ENCODE measurements around the gene TBC1D5.
"Not testable (repeated sequence)": the region's sequence is repeated elsewhere in the genome, so short reads cannot be mapped to it uniquely, and the experiment has no call there.

DNA sequence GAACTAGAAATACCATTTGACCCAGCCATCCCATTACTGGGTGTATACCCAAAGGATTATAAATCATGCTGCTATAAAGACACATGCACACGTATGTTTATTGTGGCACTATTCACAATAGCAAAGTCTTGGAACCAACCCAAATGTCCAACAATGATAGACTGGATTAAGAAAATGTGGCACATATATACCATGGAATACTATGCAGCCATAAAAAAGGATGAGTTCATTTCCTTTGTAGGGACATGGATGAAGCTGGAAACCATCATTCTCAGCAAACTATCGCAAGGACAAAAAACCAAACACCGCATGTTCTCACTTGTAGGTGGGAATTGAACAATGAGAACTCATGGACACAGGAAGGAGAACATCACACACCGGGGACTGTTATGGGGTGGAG, 210.0 kb downstream of the TBC1D5 start:
- not testable (repeated sequence) for TF ChIP-seq GATA3 (IDR thresholded peaks at IDR 0.05; ENCODE audit: borderline replicate concordance); BHLHE40 (IDR thresholded peaks at IDR 0.05; ENCODE audit: low read depth, low read length)
- TF ChIP-seq, protein P1, sequence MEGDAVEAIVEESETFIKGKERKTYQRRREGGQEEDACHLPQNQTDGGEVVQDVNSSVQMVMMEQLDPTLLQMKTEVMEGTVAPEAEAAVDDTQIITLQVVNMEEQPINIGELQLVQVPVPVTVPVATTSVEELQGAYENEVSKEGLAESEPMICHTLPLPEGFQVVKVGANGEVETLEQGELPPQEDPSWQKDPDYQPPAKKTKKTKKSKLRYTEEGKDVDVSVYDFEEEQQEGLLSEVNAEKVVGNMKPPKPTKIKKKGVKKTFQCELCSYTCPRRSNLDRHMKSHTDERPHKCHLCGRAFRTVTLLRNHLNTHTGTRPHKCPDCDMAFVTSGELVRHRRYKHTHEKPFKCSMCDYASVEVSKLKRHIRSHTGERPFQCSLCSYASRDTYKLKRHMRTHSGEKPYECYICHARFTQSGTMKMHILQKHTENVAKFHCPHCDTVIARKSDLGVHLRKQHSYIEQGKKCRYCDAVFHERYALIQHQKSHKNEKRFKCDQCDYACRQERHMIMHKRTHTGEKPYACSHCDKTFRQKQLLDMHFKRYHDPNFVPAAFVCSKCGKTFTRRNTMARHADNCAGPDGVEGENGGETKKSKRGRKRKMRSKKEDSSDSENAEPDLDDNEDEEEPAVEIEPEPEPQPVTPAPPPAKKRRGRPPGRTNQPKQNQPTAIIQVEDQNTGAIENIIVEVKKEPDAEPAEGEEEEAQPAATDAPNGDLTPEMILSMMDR (IDR thresholded peaks at IDR 0.05) = not testable (repeated sequence)

All from A549 (cell line).